ENCODE data around the gene ALKBH5. TPM values are rescaled to one million over a fixed set of nuclear protein-coding genes. Genes with fewer than 3 reads are reported as not detected.

Gene ALKBH5
- polyA plus RNA-seq, 2 of the 4 experiments (the other 2 are of a cell fraction): 57.9 to 105 TPM

DNA sequence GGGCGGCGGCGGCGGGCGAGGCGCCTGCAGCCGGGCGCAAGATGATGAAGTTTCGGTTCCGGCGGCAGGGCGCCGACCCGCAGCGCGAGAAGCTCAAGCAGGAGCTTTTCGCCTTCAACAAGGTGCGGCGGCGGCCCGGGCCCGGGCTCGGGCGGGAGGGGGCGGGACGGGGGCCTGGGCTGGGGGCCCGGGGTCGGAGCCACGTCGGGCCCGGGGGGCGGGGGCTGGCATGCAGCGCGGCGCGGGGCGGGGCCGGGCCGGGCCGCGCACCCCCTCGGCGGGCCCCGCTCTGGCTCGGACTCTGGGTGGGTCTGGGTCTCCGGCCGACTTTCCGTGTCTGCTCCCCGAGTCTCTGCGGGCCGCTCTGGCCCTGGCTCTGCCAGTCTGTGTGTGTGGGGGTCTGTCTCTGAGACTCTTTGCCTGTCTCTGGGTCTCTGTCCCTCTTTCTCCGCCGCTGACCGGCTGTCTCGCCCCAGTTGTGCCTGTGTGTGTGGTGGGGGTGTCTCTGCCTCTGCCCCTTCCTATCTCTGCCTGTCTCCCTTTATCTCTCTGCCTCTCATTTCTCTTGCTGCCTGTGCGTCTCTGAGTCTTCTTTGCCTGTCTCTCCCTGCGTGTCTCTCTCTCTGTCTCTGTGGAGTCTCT is 42.1 kb downstream of the ALKBH5 start:
- ATAC-seq: peak; percentile 9 to 40
- Histone ChIP-seq H3K4me3 (peak overlapping the region; percentile 79), H3K27ac (peak overlapping the region; percentile 85 to 96), H3K4me2 (peak overlapping the region; percentile 95), H3K9me3 (no peaks in the 10 kb centered on the region), H3K4me1 (peaks cover 17% of the 10 kb centered on the region)
- FAIRE-seq: no peak
- WGBS (ENCODE audit: missing lambda C conversion rate): 7% methylated on average over 14 of the region's 57 CpGs
- POLR2A ChIA-PET: no interaction called here
- DNase-seq (ENCODE audit: low read depth in 1 of 2, low spot score in 1 of 2): no peak
- CTCF ChIA-PET: interaction anchor here (0.8 to 1.1 kb wide), 2 partner anchors 11 to 27 kb away, joined by 3 to 4 read pairs; no protein-coding TSS in a partner anchor
- TF ChIP-seq EP300 (IDR thresholded peaks at IDR 0.05): no peak
- 0 out of 2 replicates have a peak, but pooled peaks have one; percentile 52 for TF ChIP-seq TFCP2L1 (CRISPR knock-in tag; IDR thresholded peaks at IDR 0.05)
- no peak for TF ChIP-seq RARB (CRISPR knock-in tag; IDR thresholded peaks at IDR 0.05)
- no peak for TF ChIP-seq SREBF2 (IDR thresholded peaks at IDR 0.05)
- TF ChIP-seq HOXA7 (CRISPR knock-in tag; IDR thresholded peaks at IDR 0.05): no peak
- TF ChIP-seq, protein P1, sequence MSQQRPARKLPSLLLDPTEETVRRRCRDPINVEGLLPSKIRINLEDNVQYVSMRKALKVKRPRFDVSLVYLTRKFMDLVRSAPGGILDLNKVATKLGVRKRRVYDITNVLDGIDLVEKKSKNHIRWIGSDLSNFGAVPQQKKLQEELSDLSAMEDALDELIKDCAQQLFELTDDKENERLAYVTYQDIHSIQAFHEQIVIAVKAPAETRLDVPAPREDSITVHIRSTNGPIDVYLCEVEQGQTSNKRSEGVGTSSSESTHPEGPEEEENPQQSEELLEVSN (IDR thresholded peaks at IDR 0.05; ENCODE audit: borderline replicate concordance, low read depth): no peak
- TF ChIP-seq FOXS1 (CRISPR knock-in tag; IDR thresholded peaks at IDR 0.05): no peak
- TF ChIP-seq BHLHE40 (IDR thresholded peaks at IDR 0.05; ENCODE audit: low read depth, low read length): no peak
- TF ChIP-seq KDM1A (IDR thresholded peaks at IDR 0.05; ENCODE audit: low read depth): no peak
- TF ChIP-seq, protein P2, sequence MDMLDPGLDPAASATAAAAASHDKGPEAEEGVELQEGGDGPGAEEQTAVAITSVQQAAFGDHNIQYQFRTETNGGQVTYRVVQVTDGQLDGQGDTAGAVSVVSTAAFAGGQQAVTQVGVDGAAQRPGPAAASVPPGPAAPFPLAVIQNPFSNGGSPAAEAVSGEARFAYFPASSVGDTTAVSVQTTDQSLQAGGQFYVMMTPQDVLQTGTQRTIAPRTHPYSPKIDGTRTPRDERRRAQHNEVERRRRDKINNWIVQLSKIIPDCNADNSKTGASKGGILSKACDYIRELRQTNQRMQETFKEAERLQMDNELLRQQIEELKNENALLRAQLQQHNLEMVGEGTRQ (IDR thresholded peaks at IDR 0.05): no peak
- TF ChIP-seq, protein P3, sequence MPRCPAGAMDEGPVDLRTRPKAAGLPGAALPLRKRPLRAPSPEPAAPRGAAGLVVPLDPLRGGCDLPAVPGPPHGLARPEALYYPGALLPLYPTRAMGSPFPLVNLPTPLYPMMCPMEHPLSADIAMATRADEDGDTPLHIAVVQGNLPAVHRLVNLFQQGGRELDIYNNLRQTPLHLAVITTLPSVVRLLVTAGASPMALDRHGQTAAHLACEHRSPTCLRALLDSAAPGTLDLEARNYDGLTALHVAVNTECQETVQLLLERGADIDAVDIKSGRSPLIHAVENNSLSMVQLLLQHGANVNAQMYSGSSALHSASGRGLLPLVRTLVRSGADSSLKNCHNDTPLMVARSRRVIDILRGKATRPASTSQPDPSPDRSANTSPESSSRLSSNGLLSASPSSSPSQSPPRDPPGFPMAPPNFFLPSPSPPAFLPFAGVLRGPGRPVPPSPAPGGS (IDR thresholded peaks at IDR 0.05): 0 out of 3 replicates have a peak, but pooled peaks have one; percentile 30
- TF ChIP-seq POLR2A (IDR thresholded peaks at IDR 0.05; ENCODE audit: low read length): peak; percentile 56
- no peak for TF ChIP-seq CHD2 (IDR thresholded peaks at IDR 0.05; ENCODE audit: low read length, partially characterized antibody)
- no peak for TF ChIP-seq PBX3 (IDR thresholded peaks at IDR 0.05)
- no peak for TF ChIP-seq EHF (CRISPR knock-in tag; IDR thresholded peaks at IDR 0.05)
- no peak for TF ChIP-seq MYC (IDR thresholded peaks at IDR 0.05; ENCODE audit: borderline replicate concordance, low read length)
- TF ChIP-seq CEBPB (IDR thresholded peaks at IDR 0.05): no peak
- no peak for TF ChIP-seq ZFP36 (IDR thresholded peaks at IDR 0.05; ENCODE audit: borderline replicate concordance, partially characterized antibody)
- TF ChIP-seq JUN (IDR thresholded peaks at IDR 0.05): 0 out of 5 replicates have a peak, but pooled peaks of 1 of the 2 experiments have one; percentile 37
- TF ChIP-seq EHMT2 (IDR thresholded peaks at IDR 0.05; ENCODE audit: low read depth): no peak
- TF ChIP-seq CTCF (IDR thresholded peaks at IDR 0.05): no peak
